ENCODE data around the gene SYCE3. TPM values are rescaled to one million over a fixed set of nuclear protein-coding genes. Genes with fewer than 3 reads are reported as not detected.

SYCE3 gene
- total and polyA plus RNA-seq, 2 donors (not counting 3 experiments of a cell fraction or from before 2014, with no cell fraction given) = not detected

DNA sequence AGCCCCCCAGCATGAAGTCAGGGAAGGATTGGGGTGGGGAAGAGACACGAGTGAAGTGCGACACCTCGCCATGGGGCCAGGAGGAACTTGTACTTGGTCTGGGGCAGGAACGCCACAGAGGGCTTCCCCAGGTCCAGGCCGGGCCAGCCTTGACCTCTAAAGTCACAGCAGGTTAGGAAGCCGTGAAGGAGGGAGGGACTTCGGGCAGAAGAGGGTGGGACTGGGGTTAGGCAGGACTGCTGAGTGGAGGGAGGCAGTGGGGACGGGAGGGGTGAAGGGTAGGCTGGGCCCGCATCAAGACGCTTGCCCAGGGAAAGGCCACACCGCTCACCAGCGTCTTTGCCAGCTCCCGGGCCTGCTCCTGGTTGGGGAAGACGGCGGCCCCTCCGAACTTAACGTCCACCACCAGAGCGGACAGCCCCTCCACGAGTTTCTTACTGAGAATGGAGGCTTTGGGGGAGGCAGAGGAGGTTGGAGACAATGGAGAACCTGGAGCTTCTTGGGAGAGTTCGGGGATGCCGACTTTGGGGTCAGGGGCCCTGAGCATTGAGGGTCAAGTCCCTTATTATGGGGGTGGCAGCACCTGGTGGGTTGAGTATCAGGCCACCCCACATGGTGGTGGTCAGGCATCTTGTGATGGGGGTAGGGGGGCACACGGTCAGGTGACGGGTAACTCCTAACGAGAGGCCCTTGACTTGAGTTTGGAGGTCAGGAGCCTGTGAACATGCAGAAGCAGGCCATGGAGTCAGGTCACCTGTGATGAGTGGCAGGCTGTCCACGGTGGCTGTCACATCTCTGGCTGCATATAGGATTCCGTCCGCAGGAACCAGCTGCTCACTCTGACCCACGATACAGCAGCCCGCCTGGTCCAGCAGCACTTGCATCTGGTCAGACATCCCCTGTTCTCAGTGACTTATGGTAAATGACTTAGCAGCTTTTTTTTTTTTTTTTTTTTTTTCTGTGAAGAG lies 35.6 kb downstream of the SYCE3 start:
- FAIRE-seq (no peak), DNase-seq (ENCODE audit: low read depth, low spot score) (no peak)
- TF ChIP-seq FOS (IDR thresholded peaks at IDR 0.05; ENCODE audit: borderline replicate concordance, insufficient read depth, low read length) (no peak), POLR2AphosphoS5 (IDR thresholded peaks at IDR 0.05; ENCODE audit: insufficient read depth, low read depth, low read length) (no peak), GATA2 (IDR thresholded peaks at IDR 0.05; ENCODE audit: insufficient read depth, insufficient read length, low read depth, low read length) (no peak), JUN (IDR thresholded peaks at IDR 0.05; ENCODE audit: borderline replicate concordance, insufficient read depth, insufficient read length, low read depth) (no peak), MYC (IDR thresholded peaks at IDR 0.05; ENCODE audit: low read depth, low read length) (no peak), MAX (IDR thresholded peaks at IDR 0.05; ENCODE audit: insufficient read depth, insufficient read length) (no peak), POLR2A (IDR thresholded peaks at IDR 0.05; ENCODE audit: low read depth, low read length) (no peak), EZH2 (IDR thresholded peaks at IDR 0.05; ENCODE audit: borderline replicate concordance, low read depth, low read length, severe bottlenecking) (no peak)
- TF ChIP-seq, protein P1, sequence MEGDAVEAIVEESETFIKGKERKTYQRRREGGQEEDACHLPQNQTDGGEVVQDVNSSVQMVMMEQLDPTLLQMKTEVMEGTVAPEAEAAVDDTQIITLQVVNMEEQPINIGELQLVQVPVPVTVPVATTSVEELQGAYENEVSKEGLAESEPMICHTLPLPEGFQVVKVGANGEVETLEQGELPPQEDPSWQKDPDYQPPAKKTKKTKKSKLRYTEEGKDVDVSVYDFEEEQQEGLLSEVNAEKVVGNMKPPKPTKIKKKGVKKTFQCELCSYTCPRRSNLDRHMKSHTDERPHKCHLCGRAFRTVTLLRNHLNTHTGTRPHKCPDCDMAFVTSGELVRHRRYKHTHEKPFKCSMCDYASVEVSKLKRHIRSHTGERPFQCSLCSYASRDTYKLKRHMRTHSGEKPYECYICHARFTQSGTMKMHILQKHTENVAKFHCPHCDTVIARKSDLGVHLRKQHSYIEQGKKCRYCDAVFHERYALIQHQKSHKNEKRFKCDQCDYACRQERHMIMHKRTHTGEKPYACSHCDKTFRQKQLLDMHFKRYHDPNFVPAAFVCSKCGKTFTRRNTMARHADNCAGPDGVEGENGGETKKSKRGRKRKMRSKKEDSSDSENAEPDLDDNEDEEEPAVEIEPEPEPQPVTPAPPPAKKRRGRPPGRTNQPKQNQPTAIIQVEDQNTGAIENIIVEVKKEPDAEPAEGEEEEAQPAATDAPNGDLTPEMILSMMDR (IDR thresholded peaks at IDR 0.05; ENCODE audit: extremely low read depth in 1 of 2, insufficient read depth in 1 of 2, low read depth in 1 of 2, low read length in 2 of 2) = no peak
- H3K9me1 ChIP-seq (replicated peaks; ENCODE audit: control insufficient read depth, extremely low read depth, insufficient read depth, low read length) = no peaks in the 10 kb centered on the region
- POLR2A ChIA-PET = no interaction called here
- BruUV-seq (replicated peaks) = TSS peak; percentile 2
- intact Hi-C loops (cut with micrococcal nuclease) (no loop called here), dilution Hi-C loops (cut with MboI; ENCODE audit: extremely low pct_ligation_motif_present, low sequenced_read_pairs) (no loop called here)
- H3K4me3 ChIP-seq (replicated peaks in 1 of 3; ENCODE audit: insufficient read depth in 1 of 3, low read depth in 1 of 3, low read length in 3 of 3) = peak overlapping the region in 1 of 3 experiments; percentile 66
- H4K20me1 ChIP-seq (replicated peaks; ENCODE audit: control insufficient read depth, extremely low read depth, insufficient read depth, low read length) = no peaks in the 10 kb centered on the region
- peaks cover 0 to 16% of the 10 kb centered on the region in 2 experiments for H3K36me3 ChIP-seq (ENCODE audit: control insufficient read depth in 2 of 2, extremely low read depth in 1 of 2, insufficient read depth in 2 of 2, low read length in 2 of 2)
- peaks cover 28% of the 10 kb centered on the region for H3K4me1 ChIP-seq (ENCODE audit: control insufficient read depth, extremely low read depth, insufficient read depth, low read length)
- H3K27me3 ChIP-seq (ENCODE audit: control insufficient read depth in 2 of 2, insufficient read depth in 2 of 2, low read length in 2 of 2) = peaks cover 3 to 13% of the 10 kb centered on the region in 2 experiments
- no peaks in the 10 kb centered on the region for H3K9me3 ChIP-seq (replicated peaks; ENCODE audit: control insufficient read depth, insufficient read depth, low read length)
- no peak overlapping the region for H3K9ac ChIP-seq (replicated peaks; ENCODE audit: extremely low read depth, insufficient read depth, low read length)
- H3K27ac ChIP-seq (ENCODE audit: insufficient read depth, low read depth, low read length) = no peak overlapping the region
- H3K79me2 ChIP-seq (ENCODE audit: control insufficient read depth, insufficient read depth, low read length) = peaks cover 10% of the 10 kb centered on the region
- H2AFZ ChIP-seq (ENCODE audit: low read depth, low read length) = peak overlapping the region; percentile 75
- H3K4me2 ChIP-seq (ENCODE audit: insufficient read depth, low read length) = peak overlapping the region; percentile 45
- CTCF ChIA-PET = interaction anchor here (0.5 to 2.7 kb wide), 6 partner anchors 12 to 248 kb away, joined by 3 to 21 read pairs (median 3); partner anchors contain the start of genes LMF2 and NCAPH2
